Measurements from ENCODE around the gene RHBG. TPM values are rescaled to one million over a fixed set of nuclear protein-coding genes. Genes with fewer than 3 reads are reported as not detected.

Gene RHBG
- total RNA-seq, 2 experiments from 2014 or later = not detected

DNA sequence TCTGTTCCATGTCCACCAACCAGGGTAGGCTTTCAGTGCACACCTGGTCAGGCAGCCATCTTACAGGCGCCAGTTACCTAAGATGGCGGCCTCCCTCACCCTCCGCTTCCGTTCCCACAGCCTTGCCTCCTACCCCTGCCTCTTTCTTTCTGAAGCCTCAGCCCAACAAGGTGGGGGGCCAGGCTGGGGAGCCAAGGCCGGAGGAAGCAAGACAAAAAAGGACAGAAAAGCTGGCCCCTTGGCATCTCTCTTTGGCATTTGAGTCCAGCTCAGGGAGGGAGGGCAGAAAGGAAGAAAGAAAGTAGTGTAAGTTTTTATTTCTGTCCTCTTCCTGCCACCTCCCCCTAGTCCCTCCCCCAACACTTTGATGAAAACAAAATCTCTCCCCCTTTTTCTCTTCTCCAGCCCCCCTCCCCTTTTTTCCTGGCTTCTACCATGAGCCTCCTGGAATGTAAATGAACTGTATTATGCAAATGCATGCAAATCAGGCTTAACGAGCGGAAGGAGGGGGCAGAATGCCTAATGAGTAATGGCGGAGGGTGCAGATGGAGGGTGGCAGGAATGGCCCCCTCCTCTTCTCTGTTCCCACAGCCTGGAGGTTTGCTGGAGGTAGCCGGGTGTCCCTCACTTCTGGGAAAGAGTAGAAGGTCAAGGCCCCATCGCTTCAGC, 43.8 kb downstream of the RHBG start:
- no peak for ATAC-seq

DNA sequence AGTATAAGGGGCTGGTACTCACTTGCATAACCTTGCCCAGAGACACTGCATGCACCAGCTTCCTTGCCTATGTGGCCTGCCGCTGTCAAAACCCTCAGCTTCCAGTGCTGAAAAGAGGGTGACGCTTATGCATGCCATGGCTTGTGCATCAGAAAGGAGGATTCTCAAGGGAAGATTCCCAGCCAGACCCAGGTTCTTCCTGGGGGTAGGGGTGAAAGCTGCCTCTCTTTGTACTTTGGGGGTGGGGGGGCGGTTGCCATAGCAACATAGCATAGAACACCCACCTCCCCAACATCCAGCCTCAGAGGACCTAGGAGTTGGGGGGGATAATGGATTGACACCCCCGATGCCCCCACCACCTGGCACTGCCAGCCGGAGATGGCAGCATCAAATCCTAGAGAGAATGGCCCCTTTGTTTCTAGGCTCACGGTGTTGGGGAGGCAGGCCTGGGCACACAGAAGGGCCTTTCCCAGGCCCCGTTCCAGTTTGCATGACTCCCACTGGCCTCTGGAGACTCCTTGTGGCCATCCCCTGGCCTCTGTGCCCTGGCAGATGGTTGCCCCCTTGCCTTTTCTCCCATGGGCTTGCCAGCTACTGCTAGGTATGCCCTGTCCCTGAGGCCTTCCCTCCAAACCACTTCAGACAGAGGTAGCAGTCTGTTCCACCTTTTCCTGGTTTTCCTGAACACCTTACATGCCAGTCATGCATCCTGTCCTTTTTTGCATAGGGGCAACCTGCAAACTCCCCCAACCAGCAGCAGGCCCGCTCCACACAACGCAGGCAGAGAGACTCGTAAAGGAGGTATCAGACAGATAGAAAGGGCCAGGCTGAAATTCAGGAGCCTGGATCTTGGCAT, 44.6 kb downstream of the RHBG start:
- no peak overlapping the region for H3K4me3 Mint-ChIP-seq
- CTCF ChIA-PET = interaction anchor here (3.0 kb wide), 1 partner anchor 28 kb away, joined by 26 read pairs; no protein-coding TSS in a partner anchor
- H3K27me3 Mint-ChIP-seq (ENCODE audit: low read depth) = peaks cover 47% of the 10 kb centered on the region
- POLR2A ChIA-PET = interaction anchor here (0.8 kb wide), 1 partner anchor 27 kb away, joined by 3 read pairs; no protein-coding TSS in a partner anchor
- no peaks in the 10 kb centered on the region for H3K36me3 Mint-ChIP-seq (ENCODE audit: low read depth)
- no peak overlapping the region for H3K27ac Mint-ChIP-seq
- no peaks in the 10 kb centered on the region for H3K9me3 Mint-ChIP-seq (ENCODE audit: insufficient read depth)
- ATAC-seq = no peak
- H3K4me1 Mint-ChIP-seq (ENCODE audit: low read depth) = no peaks in the 10 kb centered on the region
- no peak for DNase-seq

More for the DNA sequence above, 43.8 kb downstream of the RHBG start:
- Mint-ChIP-seq H3K27me3 (ENCODE audit: low read depth) (peaks cover 42% of the 10 kb centered on the region), H3K4me1 (ENCODE audit: low read depth) (no peaks in the 10 kb centered on the region), H3K36me3 (ENCODE audit: low read depth) (no peaks in the 10 kb centered on the region), H3K27ac (no peak overlapping the region), H3K4me3 (no peak overlapping the region), H3K9me3 (ENCODE audit: insufficient read depth) (no peaks in the 10 kb centered on the region)
- CTCF ChIA-PET = interaction anchor here (3.0 to 3.6 kb wide), 2 partner anchors 27 kb away, joined by 15 to 26 read pairs; no protein-coding TSS in a partner anchor
- DNase-seq = no peak
- POLR2A ChIA-PET = no interaction called here

DNA sequence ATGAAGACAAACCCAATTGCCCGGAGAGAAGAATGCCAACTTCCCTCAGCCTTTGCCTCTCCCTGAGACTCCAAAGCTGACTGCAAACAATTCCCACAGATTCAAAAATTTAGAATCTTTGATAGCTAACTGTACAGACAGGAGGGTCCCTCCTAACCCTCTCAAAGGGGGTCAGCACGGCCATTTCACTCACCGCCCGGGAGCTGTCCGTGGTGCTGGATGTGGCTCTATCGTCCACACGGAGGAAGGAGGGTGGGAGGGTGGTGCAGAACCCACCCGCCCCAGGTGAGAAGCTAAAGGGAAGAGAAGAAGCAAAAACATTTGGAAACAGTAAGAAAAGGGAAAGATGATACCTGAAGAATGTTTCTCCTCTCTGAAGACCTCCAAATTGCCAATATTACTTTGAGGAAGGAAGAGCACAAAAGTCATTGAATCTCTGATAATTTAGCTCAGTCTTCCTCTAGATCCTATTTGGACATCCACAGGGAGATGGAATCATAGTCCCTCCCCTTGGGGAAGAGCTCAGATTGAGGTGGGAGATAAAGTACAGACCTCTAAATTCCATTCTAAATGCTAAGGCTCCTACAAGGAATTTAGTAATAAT, 45.6 kb downstream of the RHBG start:
- Mint-ChIP-seq H3K27ac (no peak overlapping the region), H3K4me3 (no peak overlapping the region), H3K4me1 (ENCODE audit: low read depth) (peaks cover under 1% of the 10 kb centered on the region), H3K9me3 (ENCODE audit: insufficient read depth) (no peaks in the 10 kb centered on the region), H3K27me3 (ENCODE audit: low read depth) (peaks cover 53% of the 10 kb centered on the region), H3K36me3 (ENCODE audit: low read depth) (no peaks in the 10 kb centered on the region)
- ChIA-PET POLR2A (interaction anchor here (0.8 kb wide), 1 partner anchor 26 kb away, joined by 3 read pairs; no protein-coding TSS in a partner anchor), CTCF (interaction anchor here (0.8 to 3.9 kb wide), 4 partner anchors 20 to 168 kb away, joined by 3 to 26 read pairs (median 10); no protein-coding TSS in a partner anchor)
- ATAC-seq (no peak), DNase-seq (peak; percentile 53)

- Mint-ChIP-seq H3K36me3 (ENCODE audit: low read depth) (no peaks in the 10 kb centered on the region), H3K27me3 (ENCODE audit: low read depth) (peaks cover 62% of the 10 kb centered on the region), H3K27ac (no peak overlapping the region), H3K4me1 (ENCODE audit: low read depth) (peaks cover 19% of the 10 kb centered on the region), H3K9me3 (ENCODE audit: insufficient read depth) (no peaks in the 10 kb centered on the region), H3K4me3 (no peak overlapping the region)
- ATAC-seq = no peak
- ChIA-PET POLR2A (no interaction called here), CTCF (interaction anchor here (0.7 to 4.5 kb wide), 3 partner anchors 12 to 31 kb away, joined by 3 to 44 read pairs (median 15); no protein-coding TSS in a partner anchor)
- DNase-seq = no peak
Measured at GRCh38 chr1:156416993-156417392, 48.0 kb downstream of the RHBG start.

DNA sequence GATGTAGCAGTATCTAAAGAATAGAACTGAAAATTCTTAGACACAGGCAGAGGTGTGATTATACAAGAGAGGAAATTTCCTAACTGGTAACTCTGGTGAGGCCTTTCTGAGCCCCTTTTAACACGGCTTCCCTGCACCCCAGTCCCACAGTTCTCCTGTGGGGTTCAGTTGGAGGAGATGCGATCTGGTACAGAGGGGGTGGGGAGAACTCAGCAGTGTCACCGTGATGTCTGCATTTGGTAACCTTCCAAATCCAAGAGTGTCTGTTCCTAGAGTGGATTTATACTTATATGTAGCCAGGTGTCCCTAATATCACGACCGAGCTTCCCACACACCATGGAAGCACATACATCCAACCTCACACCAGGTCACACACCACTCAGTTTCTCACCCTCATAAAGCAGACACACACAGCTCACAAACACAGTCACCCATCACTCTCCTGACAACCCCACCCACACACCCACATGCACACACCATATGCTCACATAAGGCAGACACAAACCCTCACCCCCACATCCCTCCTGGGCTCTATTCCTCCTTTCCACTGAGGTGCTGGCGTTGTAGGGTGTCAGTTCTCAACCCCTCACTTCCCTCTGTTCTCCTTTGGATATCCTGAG, 48.5 kb downstream of the RHBG start:
- Mint-ChIP-seq H3K27me3 (ENCODE audit: low read depth) (peaks cover 62% of the 10 kb centered on the region), H3K4me3 (no peak overlapping the region), H3K27ac (no peak overlapping the region), H3K36me3 (ENCODE audit: low read depth) (no peaks in the 10 kb centered on the region), H3K9me3 (ENCODE audit: insufficient read depth) (no peaks in the 10 kb centered on the region), H3K4me1 (ENCODE audit: low read depth) (peaks cover 22% of the 10 kb centered on the region)
- no peak for DNase-seq
- ChIA-PET POLR2A (no interaction called here), CTCF (interaction anchor here (3.9 to 4.5 kb wide), 2 partner anchors 28 to 32 kb away, joined by 15 to 44 read pairs; no protein-coding TSS in a partner anchor)
- ATAC-seq = no peak

GRCh38 chr1:156418416-156419070, 49.5 kb downstream of the RHBG start:
- Mint-ChIP-seq H3K27me3 (ENCODE audit: low read depth) (peaks cover 73% of the 10 kb centered on the region), H3K4me1 (ENCODE audit: low read depth) (peaks cover 22% of the 10 kb centered on the region), H3K36me3 (ENCODE audit: low read depth) (no peaks in the 10 kb centered on the region), H3K9me3 (ENCODE audit: insufficient read depth) (no peaks in the 10 kb centered on the region), H3K4me3 (no peak overlapping the region), H3K27ac (no peak overlapping the region)
- DNase-seq (no peak), ATAC-seq (no peak)
- POLR2A ChIA-PET = interaction anchor here (0.6 kb wide), 1 partner anchor 83 kb away, joined by 3 read pairs; no protein-coding TSS in a partner anchor
- CTCF ChIA-PET = interaction anchor here (0.9 to 4.5 kb wide), 5 partner anchors 14 to 209 kb away, joined by 3 to 44 read pairs (median 14); no protein-coding TSS in a partner anchor

GRCh38 chr1:156419854-156420204, 50.8 kb downstream of the RHBG start:
- Mint-ChIP-seq H3K36me3 (ENCODE audit: low read depth) (no peaks in the 10 kb centered on the region), H3K4me1 (ENCODE audit: low read depth) (peaks cover 22% of the 10 kb centered on the region), H3K27me3 (ENCODE audit: low read depth) (peaks cover 84% of the 10 kb centered on the region), H3K9me3 (ENCODE audit: insufficient read depth) (no peaks in the 10 kb centered on the region), H3K4me3 (peak overlapping the region; percentile 81), H3K27ac (no peak overlapping the region)
- peak; percentile 49 for DNase-seq
- ChIA-PET CTCF (interaction anchor here (0.7 to 4.5 kb wide), 8 partner anchors 12 to 231 kb away, joined by 3 to 44 read pairs (median 4); no protein-coding TSS in a partner anchor), POLR2A (interaction anchor here (0.5 to 1.0 kb wide), 2 partner anchors 38 to 771 kb away, joined by 3 to 4 read pairs; no protein-coding TSS in a partner anchor)
- peak; percentile 42 for ATAC-seq

GRCh38 chr1:156420205-156421061, 51.4 kb downstream of the RHBG start:
- Mint-ChIP-seq H3K9me3 (ENCODE audit: insufficient read depth) (no peaks in the 10 kb centered on the region), H3K27me3 (ENCODE audit: low read depth) (peaks cover 85% of the 10 kb centered on the region), H3K36me3 (ENCODE audit: low read depth) (no peaks in the 10 kb centered on the region), H3K4me1 (ENCODE audit: low read depth) (peaks cover 22% of the 10 kb centered on the region), H3K4me3 (peak overlapping the region; percentile 81), H3K27ac (peak overlapping the region; percentile 12)
- ATAC-seq (peak; percentile 82), DNase-seq (peak; percentile 55)
- ChIA-PET CTCF (interaction anchor here (0.7 to 4.5 kb wide), 7 partner anchors 12 to 231 kb away, joined by 3 to 44 read pairs (median 6); no protein-coding TSS in a partner anchor), POLR2A (interaction anchor here (0.5 to 1.0 kb wide), 2 partner anchors 37 to 771 kb away, joined by 3 to 4 read pairs; no protein-coding TSS in a partner anchor)

- Mint-ChIP-seq H3K36me3 (ENCODE audit: low read depth) (no peaks in the 10 kb centered on the region), H3K27ac (no peak overlapping the region), H3K4me3 (peak overlapping the region; percentile 81), H3K27me3 (ENCODE audit: low read depth) (peaks cover 88% of the 10 kb centered on the region), H3K4me1 (ENCODE audit: low read depth) (peaks cover 22% of the 10 kb centered on the region), H3K9me3 (ENCODE audit: insufficient read depth) (no peaks in the 10 kb centered on the region)
- POLR2A ChIA-PET = no interaction called here
- DNase-seq (peak; percentile 78), ATAC-seq (peak; percentile 73)
- CTCF ChIA-PET = interaction anchor here (3.7 to 4.4 kb wide), 2 partner anchors 25 to 36 kb away, joined by 28 to 34 read pairs; no protein-coding TSS in a partner anchor
Measured at GRCh38 chr1:156421062-156421938, 52.3 kb downstream of the RHBG start.

Data from activated CD8-positive, alpha-beta T cell treated with anti-CD3 and anti-CD28 coated beads, Interleukin-2, amount 10 ng/mL, durations not matched to agents 7 days and 5 days (primary cell).